Activated CD4-positive, alpha-beta T cell treated with anti-CD3 and anti-CD28 coated beads for 4 hours (primary cell): ENCODE measurements around the gene KCNF1.

Source experiments
- DNase-seq, 2 donors: peaks; one replicate each; pipeline ENCODE4 v3.0.0-alpha.2; 2020

KCNF1 gene

DNA sequence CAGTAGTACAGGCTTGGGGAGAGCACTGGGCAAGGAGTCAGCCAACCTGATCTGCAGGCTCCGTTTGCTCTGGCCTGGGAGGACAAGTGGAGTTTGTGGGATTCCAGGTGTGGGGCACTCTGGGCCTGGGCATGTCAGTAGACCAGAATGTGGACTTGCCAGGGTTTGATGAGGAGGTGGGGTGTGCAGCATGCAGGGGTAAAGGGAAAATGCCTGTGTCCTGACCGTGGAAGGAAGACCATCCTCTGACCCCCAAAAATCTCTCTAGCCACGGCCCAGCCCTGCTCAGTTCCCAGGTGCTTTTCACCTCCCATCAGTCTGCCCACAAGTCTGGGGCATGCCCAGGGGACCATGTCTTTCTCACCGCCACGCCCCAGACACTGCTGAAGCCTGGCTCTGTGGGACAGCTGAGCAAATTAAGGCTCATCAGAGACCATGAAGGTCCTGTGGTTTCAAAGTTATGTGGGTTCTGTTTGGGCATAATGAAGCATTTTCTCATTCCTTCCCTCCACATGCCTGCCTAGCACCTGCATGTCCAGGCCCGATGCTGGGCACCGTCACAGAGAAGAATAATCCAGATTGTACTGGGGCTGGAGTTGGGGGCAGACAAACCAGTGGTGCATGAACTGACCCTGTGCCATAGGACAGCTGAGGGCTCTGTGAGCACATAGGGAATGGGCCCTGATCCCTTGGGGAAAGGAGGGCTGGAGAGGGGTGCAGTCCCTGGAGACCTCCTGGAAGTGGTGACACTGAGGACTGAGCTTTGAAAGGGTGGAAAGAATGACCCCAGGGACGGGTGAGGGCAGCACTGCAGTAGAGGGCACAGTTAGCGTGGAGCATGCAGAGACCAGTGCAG lies 6.5 kb upstream of the KCNF1 start:
- no peak for DNase-seq

DNA sequence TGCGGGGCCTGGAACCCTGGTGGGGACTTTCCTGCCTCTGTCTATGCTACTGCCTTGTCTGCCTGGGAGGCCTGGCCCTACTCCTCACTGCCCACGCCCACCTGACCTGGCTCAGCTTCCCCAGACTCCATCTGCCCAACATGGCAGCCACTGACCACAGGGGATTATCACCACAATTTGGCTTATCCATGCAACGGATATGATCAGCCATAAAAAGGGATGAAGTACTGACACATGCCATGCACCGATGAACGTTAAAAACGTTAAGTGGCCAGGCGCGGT lies 5.9 kb upstream of the KCNF1 start:
- no peak for DNase-seq

- DNase-seq, result no peak
These were observed 4.7 kb upstream of the KCNF1 start for GRCh38 chr2:10906926-10907625.

- no peak for DNase-seq
These were observed 3.5 kb upstream of the KCNF1 start for GRCh38 chr2:10908195-10908594.

DNA sequence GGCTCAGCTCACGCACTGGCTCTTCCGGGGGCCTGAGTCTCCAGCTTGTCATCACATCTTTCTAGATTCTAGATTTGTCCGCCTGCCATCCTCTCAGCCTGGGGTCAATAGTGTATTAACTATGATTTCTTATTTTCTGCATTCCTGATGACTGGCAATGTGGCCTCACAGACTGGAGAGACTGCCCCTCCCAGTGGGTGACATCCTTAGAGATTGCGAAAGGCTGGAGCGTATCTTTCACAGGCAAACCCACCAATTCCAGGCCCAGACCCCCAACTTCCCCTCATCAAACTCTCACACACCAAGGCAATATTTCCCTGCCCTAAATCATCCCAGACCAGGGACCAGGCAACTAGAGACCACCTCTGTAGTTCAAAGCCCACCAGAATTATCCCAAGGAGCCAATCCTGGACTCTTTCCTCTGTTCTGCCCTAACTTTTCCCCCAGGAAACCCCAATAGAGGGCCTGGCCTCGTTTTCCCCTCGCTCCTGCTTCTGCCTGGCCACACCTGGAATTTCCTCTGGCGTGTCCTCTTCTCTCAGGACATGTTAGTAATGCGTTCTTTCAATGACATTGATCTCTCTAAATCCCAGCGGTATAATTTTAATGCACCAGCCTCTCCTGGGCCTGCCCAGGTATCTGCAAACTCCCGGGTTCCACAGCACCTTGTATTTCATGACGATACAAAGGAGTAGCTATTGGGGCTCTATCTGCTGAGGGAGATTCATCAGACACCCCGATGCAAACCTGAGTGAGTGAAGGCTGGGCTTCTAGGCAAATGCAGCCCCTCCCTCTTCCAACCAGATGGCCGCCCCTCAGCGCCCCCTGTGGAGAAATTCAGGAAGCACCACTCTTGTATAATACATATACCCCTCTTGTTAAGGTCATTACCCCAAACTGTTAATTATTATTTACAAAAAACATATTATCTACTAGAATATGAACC lies 2.4 kb upstream of the KCNF1 start:
- no peak for DNase-seq

DNA sequence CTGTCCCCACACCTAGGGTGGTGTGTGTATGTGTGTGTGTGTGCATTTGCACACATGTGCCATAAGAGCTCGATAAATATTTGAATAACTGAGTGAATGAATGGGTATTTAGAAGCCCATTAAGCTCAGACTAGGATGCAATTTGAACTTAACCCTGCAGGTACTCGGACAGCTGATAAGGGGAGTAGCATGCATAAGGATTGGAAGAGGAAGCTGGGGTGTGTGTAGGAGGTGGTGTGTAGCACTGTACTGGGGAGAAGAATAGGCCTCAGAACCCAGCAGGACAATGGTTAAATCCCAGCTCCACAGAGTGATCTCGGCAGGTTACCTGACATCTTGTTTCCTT lies 1.8 kb upstream of the KCNF1 start:
- DNase-seq, result no peak

DNA sequence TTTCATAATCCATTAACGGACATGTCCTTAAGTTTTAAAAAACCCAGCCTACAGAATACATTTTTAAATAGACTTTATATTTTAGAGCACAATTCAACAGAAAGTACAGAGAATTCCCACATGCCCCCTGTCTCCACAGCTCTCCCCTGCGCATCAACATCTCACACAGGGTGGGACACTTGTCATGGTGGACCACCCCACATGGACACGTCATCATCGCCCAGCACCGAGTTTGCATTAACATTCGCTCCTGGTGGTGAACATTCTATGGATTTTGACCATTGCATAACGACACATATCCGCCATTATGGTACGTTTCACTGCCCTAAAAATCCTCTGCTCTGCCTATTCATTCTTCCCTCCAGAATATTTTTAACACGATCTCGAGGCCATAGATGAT lies 1.1 kb upstream of the KCNF1 start:
- no peak for DNase-seq

DNA sequence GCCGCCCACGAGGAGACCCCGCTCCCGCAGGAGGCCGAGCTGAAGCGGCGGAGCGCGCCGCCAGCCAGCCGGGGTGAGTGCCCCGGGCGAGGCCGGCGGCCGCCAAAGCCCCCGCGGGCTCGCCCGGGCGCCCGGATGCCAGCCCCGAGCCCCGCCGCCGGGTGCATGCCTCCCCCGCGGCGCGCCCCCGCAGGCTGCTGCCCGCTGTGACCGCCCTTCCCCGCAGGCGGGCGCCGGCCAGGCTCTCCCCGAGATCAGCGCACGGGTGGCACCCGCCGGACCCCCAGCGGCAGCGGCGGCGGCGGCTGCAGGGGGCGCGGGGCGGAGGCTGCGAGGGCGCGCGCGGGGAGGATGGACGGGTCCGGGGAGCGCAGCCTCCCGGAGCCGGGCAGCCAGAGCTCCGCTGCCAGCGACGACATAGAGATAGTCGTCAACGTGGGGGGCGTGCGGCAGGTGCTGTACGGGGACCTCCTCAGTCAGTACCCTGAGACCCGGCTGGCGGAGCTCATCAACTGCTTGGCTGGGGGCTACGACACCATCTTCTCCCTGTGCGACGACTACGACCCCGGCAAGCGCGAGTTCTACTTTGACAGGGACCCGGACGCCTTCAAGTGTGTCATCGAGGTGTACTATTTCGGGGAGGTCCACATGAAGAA lies 470 bp downstream of the KCNF1 start:
- no peak for DNase-seq

GRCh38 chr2:10912796-10913455 lies 1.2 kb downstream of the KCNF1 start:
- DNase-seq, result no peak

- DNase-seq, result no peak
These were observed 2.0 kb downstream of the KCNF1 start for GRCh38 chr2:10913501-10914271.

GRCh38 chr2:10914272-10914693 lies 2.5 kb downstream of the KCNF1 start:
- DNase-seq, result no peak

GRCh38 chr2:10915236-10915635 lies 3.5 kb downstream of the KCNF1 start:
- DNase-seq, result no peak

GRCh38 chr2:10915731-10916276 lies 4.1 kb downstream of the KCNF1 start:
- no peak for DNase-seq

- DNase-seq, result no peak
These were observed 5.2 kb downstream of the KCNF1 start for GRCh38 chr2:10916953-10917352.

DNA sequence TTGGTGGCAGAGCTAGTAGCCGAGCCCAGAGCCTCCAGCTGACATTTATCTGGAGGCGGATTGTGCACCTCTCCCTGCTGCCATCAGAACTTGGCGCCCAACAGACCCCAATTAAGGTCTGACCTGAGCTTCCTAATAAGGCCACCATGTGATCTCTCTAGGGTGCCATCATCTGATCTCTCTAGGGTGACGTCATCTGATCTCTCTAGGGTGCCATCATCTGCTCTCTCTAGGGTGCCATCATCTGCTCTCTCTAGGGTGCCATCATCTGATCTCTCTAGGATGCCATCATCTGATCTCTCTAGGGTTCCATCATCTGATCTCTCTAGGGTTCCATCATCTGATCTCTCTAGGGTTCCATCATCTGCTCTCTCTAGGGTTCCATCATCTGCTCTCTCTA lies 6.2 kb downstream of the KCNF1 start:
- DNase-seq, result no peak

GRCh38 chr2:10918661-10919409 lies 7.1 kb downstream of the KCNF1 start:
- no peak for DNase-seq

- DNase-seq, result no peak
These were observed 7.7 kb downstream of the KCNF1 start for GRCh38 chr2:10919410-10919770.

DNA sequence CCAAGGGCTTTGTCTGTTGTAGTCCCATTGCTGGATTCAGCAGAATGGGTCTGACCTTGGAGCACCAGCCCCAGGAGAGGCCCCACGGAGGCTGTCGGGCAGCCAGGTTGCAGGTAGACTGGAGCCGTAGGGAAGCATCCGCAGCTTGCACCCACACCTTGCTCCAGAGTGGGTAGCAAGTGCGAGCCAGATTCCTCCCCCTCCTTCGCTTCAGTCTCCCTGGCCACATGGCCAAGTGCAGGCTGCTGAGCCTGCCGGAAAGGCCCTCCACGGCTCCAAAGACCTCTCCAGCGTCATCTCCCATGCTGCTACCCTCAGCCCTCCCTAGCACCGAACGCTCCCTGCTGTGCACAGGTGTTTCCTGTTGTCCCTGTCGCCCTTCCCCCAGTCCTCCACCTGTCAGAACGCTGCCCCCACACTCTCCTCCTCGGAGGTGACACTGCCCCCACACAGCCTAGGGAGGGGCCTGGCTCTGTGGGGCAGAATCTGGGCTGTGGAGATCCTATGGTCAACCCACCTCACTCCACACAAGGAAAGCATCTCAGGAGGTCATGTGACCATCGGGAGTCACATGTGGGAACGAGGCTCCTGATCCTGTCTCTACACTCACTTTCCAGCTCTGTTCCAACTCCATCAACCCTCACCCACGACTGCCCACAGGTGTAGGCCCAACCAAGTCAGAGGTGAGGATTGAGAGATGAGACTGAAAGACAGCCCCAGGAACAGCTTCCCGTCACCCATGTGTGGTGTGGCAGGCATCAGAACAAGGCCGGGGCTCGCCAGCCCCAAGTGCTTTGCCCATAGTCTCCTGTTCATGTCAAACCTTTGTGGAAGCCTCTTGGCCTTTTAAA lies 8.3 kb downstream of the KCNF1 start:
- no peak for DNase-seq

DNA sequence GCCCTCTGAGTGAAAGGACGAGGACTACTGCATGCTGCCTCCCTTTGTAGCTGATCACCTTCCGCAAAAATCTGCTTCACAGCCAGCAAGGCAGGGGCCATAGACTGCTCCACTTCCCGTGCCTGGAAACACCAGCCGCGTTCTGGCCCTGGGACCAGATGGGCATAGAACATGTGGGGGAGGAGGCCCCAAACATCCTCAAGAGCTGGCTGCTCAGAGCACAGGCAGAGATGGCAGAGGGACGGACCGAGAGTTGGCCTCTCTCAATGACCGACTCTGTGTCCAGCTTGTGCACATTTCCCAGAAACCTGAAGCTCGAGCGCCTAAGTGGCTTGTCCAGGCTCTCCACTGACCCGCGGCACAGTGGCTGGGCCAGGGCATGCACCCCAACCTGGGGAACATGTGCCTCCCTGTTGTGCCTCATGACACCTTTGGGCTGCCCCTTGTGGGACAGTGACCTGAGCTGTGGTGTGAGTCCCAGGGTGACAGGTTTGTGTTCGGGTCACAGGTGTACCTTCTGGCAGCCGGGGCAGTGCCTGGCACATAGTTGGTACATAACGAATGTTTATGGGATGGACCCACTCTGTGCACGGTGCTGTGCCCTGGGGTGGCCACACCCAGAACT lies 9.1 kb downstream of the KCNF1 start:
- no peak for DNase-seq
